OCI-LY1 (cell line): ENCODE data around the gene TMCC1.

Experiments
- H2AFZ ChIP-seq: fragments of 200-600 bp; sonication (generic), shearing (Covaris generic); 2 replicates; pipeline ENCODE4 v1.6.0; 2014; ENCODE audit warnings: antibody characterized with exemption, mild to moderate bottlenecking, low read length
- H3F3A ChIP-seq: fragments of 200-600 bp; sonication (generic), shearing (Covaris generic); 2 replicates; pipeline ENCODE4 v1.6.0; 2014; ENCODE audit warnings: mild to moderate bottlenecking, antibody characterized with exemption, low read length, moderate library complexity; ENCODE audit not compliant: insufficient read depth
- H3K27ac ChIP-seq: fragments of 200-600 bp; sonication (generic); 2 replicates; pipeline ENCODE4 v1.5.1; 2014; ENCODE audit warnings: low read length, mixed run types, mild to moderate bottlenecking, low read depth; ENCODE audit not compliant: poor library complexity, severe bottlenecking
- H3K27me3 ChIP-seq: fragments of 200-600 bp; sonication (generic); 2 replicates; pipeline ENCODE4 v1.6.0; 2014; ENCODE audit warnings: antibody characterized with exemption, mild to moderate bottlenecking, low read length, moderate library complexity; ENCODE audit not compliant: insufficient read depth
- H3K36me3 ChIP-seq: fragments of 200-600 bp; sonication (generic); 2 replicates; pipeline ENCODE4 v1.6.1; 2014; ENCODE audit warnings: mild to moderate bottlenecking, antibody characterized with exemption, low read length, moderate library complexity, mixed read lengths; ENCODE audit not compliant: insufficient read depth
- H3K4me1 ChIP-seq: fragments of 200-600 bp; sonication (generic); 2 replicates; pipeline ENCODE4 v1.5.1; 2014; ENCODE audit warnings: mild to moderate bottlenecking, low read length, moderate library complexity; ENCODE audit not compliant: insufficient read depth, severe bottlenecking
- H3K4me2 ChIP-seq: fragments of 200-600 bp; sonication (generic), shearing (Covaris generic); 2 replicates; pipeline ENCODE4 v1.6.1; 2014; ENCODE audit warnings: low read length
- H3K4me3 ChIP-seq: fragments of 200-600 bp; sonication (generic); 2 replicates; pipeline ENCODE4 v1.5.1; 2014; ENCODE audit warnings: low read length, low read depth, mild to moderate bottlenecking, mixed read lengths; ENCODE audit not compliant: poor library complexity, severe bottlenecking
- H3K79me2 ChIP-seq: fragments of 200-600 bp; shearing (Covaris generic); 2 replicates; pipeline ENCODE4 v1.6.1; 2016; ENCODE audit warnings: mixed run types, low read length, mixed read lengths; ENCODE audit not compliant: insufficient read depth
- H3K9ac ChIP-seq: fragments of 200-600 bp; sonication (generic), shearing (Covaris generic); 2 replicates; pipeline ENCODE4 v1.6.1; 2014; ENCODE audit warnings: mild to moderate bottlenecking, low read length, mixed read lengths
- H3K9me2 ChIP-seq: fragments of 200-600 bp; sonication (generic), shearing (Covaris generic); 2 replicates; pipeline ENCODE4 v1.6.1; 2014; ENCODE audit warnings: low read depth, mild to moderate bottlenecking, low read length, mixed read lengths
- H3K9me3 ChIP-seq: fragments of 200-600 bp; shearing (Covaris generic); 2 replicates; pipeline ENCODE4 v1.6.1; 2014; ENCODE audit warnings: low read length, mixed read lengths
- H4K20me1 ChIP-seq: fragments of 200-600 bp; sonication (generic), shearing (Covaris generic); 2 replicates; pipeline ENCODE4 v1.6.0; 2016; ENCODE audit warnings: mild to moderate bottlenecking, low read length; ENCODE audit not compliant: insufficient read depth
- CTCF ChIP-seq: fragments of 200-600 bp; sonication (generic), shearing (Covaris generic); IDR thresholded peaks from 2 replicates; pipeline ENCODE4 v1.5.1; 2017; ENCODE audit warnings: mild to moderate bottlenecking, antibody characterized with exemption, low read length, moderate library complexity, mixed read lengths
- EZH2 ChIP-seq: fragments of 200-600 bp; sonication (generic), shearing (Covaris generic); IDR thresholded peaks from 2 replicates; pipeline ENCODE4 v1.8.0; 2017; ENCODE audit warnings: borderline replicate concordance, mixed run types, mild to moderate bottlenecking, antibody characterized with exemption, low read length, moderate library complexity, mixed read lengths

Gene TMCC1

GRCh38 chr3:129601713-129602112, 291.8 kb downstream of the TMCC1 start:
- no peaks in the 10 kb centered on the region for H3K36me3 ChIP-seq
- H3K79me2 ChIP-seq: no peaks in the 10 kb centered on the region
- H3K4me2 ChIP-seq: no peak overlapping the region
- H3K4me1 ChIP-seq: peaks cover 11% of the 10 kb centered on the region
- H2AFZ ChIP-seq: no peak overlapping the region
- peaks cover 16% of the 10 kb centered on the region; the same call in 1 of the 2 replicates for H3K27me3 ChIP-seq
- TF ChIP-seq EZH2 (no peak), CTCF (no peak)
- no peak overlapping the region for H3K4me3 ChIP-seq
- no peaks in the 10 kb centered on the region for H4K20me1 ChIP-seq
- no peaks in the 10 kb centered on the region for H3K9me3 ChIP-seq
- H3K27ac ChIP-seq: no peak overlapping the region
- H3K9ac ChIP-seq: no peak overlapping the region
- no peaks in the 10 kb centered on the region for H3F3A ChIP-seq
- no peaks in the 10 kb centered on the region for H3K9me2 ChIP-seq

GRCh38 chr3:129600348-129600747, 293.2 kb downstream of the TMCC1 start:
- Histone ChIP-seq H3K4me2 (no peak overlapping the region), H3F3A (no peaks in the 10 kb centered on the region), H4K20me1 (no peaks in the 10 kb centered on the region), H3K9me3 (no peaks in the 10 kb centered on the region), H3K27me3 (peaks cover 14% of the 10 kb centered on the region; the same call in 1 of the 2 replicates), H3K9ac (no peak overlapping the region), H3K79me2 (no peaks in the 10 kb centered on the region), H3K36me3 (no peaks in the 10 kb centered on the region), H3K9me2 (no peaks in the 10 kb centered on the region), H3K4me1 (peaks cover 1% of the 10 kb centered on the region), H3K27ac (no peak overlapping the region), H2AFZ (no peak overlapping the region), H3K4me3 (no peak overlapping the region)
- TF ChIP-seq EZH2: no peak
- no peak for TF ChIP-seq CTCF

- H3K27me3 ChIP-seq: peaks cover 14% of the 10 kb centered on the region; the same call in 1 of the 2 replicates
- no peak overlapping the region for H3K4me3 ChIP-seq
- H3K9me2 ChIP-seq: no peaks in the 10 kb centered on the region
- no peaks in the 10 kb centered on the region for H3K79me2 ChIP-seq
- H4K20me1 ChIP-seq: no peaks in the 10 kb centered on the region
- no peak overlapping the region for H3K9ac ChIP-seq
- H3K36me3 ChIP-seq: no peaks in the 10 kb centered on the region
- no peak overlapping the region for H3K27ac ChIP-seq
- H3K4me1 ChIP-seq: no peaks in the 10 kb centered on the region
- H3K4me2 ChIP-seq: no peak overlapping the region
- no peaks in the 10 kb centered on the region for H3F3A ChIP-seq
- TF ChIP-seq CTCF: no peak
- no peak for TF ChIP-seq EZH2
- no peaks in the 10 kb centered on the region for H3K9me3 ChIP-seq
- H2AFZ ChIP-seq: no peak overlapping the region
These were observed 293.9 kb downstream of the TMCC1 start for GRCh38 chr3:129599607-129600006.
